Body of pancreas (tissue), 4 donors: ENCODE data around the gene USP12.

Source experiments
- POLR2A ChIP-seq, 3 donors: fragments of 450-650 bp; IDR thresholded peaks; one replicate each; pipeline ENCODE4 v1.6.1; 2016; ENCODE audit warnings: antibody characterized with exemption in 3 of 3, mild to moderate bottlenecking in 2 of 3
- TF ChIP-seq, protein P1 (sequence below), 7 experiments: fragments of 450-650 bp in 4 of 7; fragments of 200-600 bp in 3 of 7; sonication (generic) in 3 of 7; IDR thresholded peaks; one replicate each; pipeline ENCODE4 v1.5.1; 2016 to 2019; ENCODE audit warnings: antibody characterized with exemption in 7 of 7

DNA sequence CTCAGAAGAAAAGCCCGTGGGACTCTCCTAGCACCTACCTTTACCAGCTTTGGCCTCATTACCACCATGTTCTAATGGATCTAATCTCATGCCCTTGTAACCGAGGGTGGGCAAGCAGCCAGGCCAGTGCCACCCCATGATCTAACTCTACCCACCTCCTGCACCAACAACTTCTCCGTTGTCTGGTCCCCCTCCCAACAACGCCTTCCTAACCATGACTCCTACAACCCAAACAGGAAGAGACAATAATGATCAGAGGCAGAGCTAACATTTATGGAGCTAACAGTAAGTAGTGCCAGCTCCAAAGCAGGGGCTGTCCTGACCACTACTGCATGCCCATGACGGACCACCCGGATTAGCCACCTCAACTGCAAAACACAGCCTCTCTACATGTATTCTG is 3.5 kb downstream of the USP12 start:
- TF ChIP-seq, protein P1, sequence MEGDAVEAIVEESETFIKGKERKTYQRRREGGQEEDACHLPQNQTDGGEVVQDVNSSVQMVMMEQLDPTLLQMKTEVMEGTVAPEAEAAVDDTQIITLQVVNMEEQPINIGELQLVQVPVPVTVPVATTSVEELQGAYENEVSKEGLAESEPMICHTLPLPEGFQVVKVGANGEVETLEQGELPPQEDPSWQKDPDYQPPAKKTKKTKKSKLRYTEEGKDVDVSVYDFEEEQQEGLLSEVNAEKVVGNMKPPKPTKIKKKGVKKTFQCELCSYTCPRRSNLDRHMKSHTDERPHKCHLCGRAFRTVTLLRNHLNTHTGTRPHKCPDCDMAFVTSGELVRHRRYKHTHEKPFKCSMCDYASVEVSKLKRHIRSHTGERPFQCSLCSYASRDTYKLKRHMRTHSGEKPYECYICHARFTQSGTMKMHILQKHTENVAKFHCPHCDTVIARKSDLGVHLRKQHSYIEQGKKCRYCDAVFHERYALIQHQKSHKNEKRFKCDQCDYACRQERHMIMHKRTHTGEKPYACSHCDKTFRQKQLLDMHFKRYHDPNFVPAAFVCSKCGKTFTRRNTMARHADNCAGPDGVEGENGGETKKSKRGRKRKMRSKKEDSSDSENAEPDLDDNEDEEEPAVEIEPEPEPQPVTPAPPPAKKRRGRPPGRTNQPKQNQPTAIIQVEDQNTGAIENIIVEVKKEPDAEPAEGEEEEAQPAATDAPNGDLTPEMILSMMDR (IDR thresholded peaks at IDR 0.05) = no peak
- no peak for TF ChIP-seq POLR2A (IDR thresholded peaks at IDR 0.05)
